Measurements from ENCODE around the gene ENTHD1.

ENTHD1 gene

DNA sequence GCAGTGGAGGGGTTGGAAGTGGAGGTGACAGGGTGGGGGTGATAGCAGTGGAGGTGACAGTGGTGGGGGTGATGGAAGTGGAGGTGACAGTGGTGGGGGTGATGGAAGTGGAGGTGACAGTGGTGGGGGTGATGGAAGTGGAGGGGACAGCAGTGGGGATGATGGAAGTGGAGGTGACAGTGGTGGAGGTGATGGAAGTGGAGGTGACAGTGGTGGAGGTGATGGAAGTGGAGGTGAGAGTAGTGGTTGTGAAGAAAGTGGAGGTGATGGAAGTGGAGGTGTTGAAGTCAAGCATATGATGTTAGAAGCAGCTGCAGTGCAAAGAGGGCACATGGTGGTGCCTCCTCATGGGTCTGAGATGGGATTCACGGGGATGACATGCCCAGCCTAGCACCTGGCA lies 181.5 kb downstream of the ENTHD1 start:
- no peak for DNase-seq

DNA sequence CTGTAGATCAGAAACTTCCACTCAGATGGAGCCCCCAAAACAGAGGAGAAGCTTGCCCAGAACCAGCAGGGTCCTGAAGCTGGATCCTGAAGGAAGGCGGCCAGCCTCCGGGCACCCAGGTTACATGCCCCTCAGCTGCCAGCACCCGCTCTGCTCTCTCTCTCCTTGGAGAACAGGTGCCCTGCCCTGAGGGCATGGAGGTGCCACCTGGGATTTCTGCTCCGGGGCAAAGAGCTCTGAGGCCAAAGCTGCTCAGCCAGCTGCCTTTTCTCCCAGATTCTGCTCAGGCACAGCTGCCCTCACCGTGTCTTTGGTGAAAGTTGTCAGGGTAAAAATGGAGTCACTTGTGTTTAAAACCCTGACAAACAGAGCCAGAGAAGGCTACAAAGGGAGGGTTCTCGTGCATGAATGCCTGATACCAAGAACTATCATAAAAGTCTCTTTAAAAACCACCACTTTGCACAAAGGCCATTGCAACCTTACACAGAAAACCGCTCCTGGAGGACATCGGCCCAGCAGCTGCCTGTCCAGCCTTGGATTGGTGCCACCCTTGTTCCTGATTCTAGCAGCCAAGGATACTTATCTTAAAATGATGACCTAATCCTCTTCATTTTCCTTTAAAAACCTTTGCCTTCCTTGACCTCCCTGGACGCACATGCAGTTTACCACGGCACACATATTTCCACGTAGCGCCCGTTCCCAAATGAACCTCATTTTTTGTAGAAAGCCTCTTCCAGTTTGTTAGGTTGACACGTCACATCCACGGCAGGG lies 183.0 kb downstream of the ENTHD1 start:
- DNase-seq, result no peak

DNA sequence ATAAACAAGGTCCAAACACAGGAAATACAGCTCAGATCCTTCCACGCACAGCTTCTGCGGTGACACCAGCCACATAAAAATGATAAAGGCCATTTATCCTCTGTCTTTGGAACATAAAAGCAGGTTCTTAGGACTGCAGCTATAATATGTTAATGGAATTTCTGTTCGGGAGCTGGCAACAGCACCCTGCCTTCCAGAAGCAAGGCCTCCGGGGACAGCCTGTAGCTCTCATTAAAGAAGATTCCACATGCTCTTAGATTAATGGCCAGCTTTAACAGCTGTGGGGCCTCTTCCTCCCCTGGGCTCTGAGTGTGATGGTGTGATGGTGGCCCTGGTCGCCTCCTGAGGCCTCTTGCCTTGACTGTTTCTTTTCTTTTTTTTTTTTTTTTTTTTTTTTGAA lies 185.7 kb downstream of the ENTHD1 start:
- no peak for DNase-seq

DNA sequence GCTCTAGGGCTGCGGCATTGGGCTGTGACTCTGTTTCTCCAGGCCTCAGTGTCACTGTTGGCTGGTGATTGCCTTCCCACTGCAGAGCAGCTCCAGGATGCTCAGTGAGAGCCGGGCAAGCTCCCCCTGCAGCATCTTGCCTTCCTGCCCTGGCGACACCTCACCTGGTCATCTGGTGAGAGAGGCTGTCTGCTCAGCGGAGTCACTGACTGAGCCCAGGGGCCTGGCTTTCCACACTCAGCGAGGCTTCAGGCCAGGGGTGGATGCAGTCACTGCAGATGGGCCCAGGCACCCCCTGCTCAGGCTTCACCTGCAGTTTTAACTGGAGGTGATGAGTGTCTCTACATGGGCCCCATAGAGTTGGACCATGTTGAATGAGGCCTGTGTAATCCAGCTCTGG lies 186.2 kb downstream of the ENTHD1 start:
- DNase-seq, result no peak

DNA sequence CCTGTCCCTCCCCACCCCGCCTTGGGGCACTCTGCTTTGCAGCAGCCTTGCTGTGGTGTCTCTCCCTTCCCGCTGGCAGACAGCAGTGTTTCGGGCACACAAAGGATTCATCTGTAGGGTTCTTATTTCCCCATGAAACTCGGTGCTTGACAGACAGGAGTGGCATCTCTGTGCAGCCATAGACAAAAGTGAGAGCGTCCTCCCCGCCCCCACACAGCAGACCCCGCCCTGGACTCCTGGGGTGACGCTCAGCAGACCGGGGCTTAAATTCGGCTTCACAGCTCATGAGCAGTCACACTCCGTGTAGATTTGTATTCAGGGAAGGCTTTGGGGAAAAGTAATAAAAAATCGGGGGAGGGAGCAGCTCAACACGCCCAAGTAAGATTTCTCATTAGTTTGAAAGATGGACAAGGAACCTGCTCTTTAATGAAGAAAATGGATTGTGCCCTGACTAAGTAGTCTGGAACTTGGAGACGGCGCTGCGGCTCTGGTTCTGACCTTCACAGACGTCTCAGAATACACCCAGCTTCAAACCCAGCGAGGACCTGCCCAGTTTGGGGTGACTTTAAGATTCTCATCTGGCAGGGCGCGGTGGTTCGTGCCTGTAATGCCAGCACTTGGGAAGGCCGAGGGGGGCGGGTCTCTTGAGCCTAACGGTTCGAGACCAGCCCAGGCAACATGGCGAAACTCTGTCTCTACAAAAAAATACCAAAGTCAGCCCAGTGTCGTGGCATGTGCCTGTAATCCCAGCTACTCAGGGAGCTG lies 187.0 kb downstream of the ENTHD1 start:
- no peak for DNase-seq

DNA sequence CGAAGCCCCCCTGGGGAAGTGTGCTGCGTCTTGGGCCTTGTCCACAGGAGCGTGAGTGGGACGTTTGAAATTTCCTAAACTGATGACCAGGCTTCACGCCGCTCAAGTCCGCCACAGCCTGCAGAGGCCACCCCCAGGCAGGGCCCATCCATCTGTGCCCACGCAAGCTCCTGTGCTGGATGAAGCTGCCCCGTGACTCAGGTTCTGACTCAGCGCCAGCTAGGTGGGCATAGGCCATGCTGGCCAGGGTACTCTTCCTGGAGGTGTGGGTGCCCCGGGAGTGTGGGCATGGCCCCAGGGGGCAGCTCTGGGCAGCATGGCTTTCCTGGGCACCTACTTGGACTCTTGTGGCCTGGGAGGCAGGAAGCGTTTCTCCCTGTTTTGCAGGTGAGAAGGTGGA lies 188.2 kb downstream of the ENTHD1 start:
- DNase-seq, result no peak

DNA sequence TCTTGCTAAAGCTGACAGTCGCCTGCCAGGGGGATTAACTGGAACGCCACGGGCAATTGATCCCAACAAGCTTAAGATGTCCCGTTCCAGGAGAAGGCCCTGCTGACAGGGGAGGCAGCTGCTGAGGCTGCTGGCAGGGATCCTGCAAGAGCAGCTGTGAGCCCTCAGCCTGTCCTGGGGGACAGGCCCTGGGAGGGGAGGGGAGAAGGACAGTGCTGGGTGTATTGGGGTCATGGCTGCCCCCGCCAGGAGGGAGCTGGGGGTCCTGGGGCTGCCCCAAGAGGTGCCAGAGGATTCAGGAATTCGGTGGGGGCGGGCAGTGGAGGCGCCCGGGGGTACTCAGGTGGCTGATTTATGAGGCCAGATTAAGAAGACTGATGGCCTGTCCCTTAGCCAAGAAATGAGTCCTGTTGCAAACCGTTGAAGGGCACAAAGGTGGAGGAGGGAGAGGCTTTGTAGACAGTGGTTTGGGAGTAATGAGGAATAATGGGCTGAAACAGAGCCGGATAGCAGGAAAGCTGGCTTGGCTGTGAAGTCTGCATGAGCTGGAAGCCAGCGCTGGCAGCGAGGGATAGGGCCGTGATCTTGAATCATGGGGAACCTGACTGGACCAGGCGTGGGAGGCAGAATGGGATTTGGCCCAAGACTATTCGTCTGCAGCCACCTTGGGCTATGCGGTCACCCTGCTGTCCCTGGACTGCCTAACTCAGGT lies 189.5 kb downstream of the ENTHD1 start:
- no peak for DNase-seq

DNA sequence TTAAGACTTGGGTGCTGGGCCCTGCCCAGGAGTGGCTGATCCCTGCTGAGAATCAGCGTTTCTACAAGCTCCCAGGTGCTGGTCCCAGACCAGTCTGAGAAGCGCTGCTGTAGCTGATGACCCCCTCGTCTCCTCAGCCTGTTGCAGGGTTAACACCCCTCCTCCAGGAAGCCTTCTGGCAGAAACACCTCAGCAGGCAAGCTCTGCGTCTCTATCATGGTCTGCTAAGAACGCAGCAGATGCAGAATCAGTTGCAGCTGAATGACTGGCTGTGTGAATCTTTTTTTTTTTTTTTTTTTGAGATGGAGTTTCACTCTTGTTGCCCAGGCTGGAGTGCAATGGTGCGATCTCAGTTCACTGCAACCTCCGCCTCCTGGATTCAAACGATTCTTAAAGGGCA lies 190.5 kb downstream of the ENTHD1 start:
- DNase-seq, result no peak

DNA sequence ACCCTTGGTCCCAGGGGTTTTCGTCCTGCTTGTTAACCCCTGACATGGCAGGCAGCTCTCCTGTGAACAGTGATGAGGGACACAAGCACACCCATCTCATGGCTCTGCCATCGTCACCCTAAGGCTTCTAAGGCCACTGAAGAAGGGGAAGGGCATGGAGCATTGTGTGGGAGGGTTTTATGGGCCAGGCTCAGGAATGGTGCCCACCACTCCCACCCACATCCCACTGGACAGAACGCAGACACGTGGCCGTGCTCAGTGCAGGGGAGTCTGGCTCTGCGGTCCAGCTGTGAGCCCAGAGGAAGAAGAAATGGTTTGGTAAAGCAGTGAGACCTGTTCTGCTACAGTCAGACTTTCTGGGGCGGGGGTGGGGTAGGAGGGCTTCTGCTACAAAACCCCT lies 193.0 kb downstream of the ENTHD1 start:
- DNase-seq, result no peak

DNA sequence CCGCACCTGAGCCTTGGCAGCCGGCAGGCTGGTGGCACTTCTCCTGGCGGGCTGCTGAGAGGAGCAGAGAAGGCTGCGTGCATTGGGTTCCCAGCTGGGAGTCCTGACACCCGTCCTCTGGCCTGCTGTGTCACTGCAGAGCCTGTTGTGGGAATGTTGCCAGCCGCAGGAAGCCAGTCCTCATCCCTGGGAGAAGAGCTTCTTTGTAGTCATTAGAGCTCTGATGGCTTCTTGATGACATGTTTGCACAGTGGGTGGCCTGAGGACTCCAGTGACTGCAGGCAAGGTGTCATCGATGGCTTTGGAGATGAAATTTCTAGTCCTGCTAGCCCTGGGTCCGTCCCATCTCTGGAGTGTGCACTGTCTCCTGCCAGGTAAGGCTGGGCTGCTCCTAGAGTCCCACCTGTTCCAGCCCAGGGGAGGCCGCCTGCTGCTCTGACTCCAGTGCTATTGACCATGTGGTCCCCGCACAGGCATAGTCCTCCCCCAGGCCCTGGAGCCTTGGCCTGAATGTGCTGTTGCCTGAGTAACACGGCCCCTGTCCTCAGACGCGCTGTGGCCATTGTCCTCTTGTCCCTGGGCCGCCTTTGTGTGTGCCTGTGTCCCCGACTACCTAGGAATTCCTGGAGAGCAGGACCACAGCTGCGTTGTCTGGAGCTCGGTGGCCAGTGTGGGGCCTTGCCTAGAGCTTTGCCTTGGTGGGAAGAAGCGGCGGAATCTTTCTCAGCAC lies 193.8 kb downstream of the ENTHD1 start:
- peak; percentile 71 for DNase-seq

DNA sequence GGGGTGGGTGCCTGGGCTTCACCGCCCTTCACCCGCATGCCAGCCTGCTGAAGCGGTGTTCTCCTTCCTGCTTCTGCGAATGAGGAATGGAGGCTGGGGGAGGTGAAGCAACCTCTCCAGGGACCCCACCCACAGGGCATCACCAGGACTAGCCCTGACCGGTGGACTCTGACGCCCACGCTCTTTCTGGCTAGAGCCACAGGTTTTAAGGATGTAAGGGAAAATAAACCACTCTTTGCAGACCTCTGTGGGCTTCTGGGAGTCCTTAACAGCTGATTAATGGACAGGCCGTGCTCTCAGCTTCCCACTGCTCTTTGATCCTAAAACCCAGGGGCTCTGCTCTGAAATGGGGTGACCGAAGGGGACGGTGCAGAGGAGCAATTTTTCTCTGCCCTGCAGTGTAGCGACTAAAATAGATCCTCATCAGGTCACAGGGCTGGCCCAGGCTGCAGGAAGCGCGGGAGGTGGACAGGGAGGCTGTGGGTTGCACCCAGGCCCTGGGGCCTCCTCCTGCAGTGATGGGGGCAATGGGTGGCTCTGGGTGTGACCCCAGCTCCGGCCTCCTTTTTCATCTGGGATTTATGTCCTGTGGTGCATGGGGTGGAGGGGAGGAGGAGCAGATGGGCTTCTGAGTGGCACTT lies 195.7 kb downstream of the ENTHD1 start:
- DNase-seq, result no peak

DNA sequence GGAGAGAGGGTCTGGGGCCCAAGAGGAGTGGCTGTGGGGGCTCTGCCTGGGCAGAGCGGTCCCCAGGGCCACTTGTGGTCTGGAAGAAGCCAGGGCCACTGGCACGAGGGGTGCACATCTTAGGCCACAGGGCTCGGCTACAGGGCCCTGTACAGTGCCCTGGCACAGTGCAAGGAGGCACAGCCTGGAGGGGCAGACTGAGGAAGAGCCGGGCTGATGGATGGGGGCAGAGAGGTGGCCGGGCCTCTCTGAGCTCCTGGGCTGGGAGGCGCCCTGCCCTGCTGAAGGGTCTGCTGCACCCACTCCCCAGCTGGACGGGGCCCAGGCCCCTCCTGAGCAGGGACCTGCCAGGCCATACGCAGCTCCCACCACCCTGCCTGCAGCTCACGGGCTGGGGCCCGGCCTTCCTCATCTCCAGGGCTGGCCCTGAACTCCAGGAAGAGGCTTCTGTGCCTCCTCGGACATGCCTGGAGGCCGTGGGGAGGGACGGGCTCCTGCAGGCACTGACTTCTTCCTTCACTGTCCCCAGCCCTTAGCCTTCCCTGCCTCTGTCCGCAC lies 199.5 kb downstream of the ENTHD1 start:
- no peak for DNase-seq
